NCI-H748 treated with DMSO at 0.1 percent for 48 hours (cell line): Measurements from ENCODE around the gene KLHL22.
"Not testable (repeated sequence)": the region's sequence is repeated elsewhere in the genome, so short reads cannot be mapped to it uniquely, and the experiment has no call there.

Experiments used
- DNase-seq: peaks from one replicate; lab custom pipeline; 2025; lab: John Stamatoyannopoulos, UW

The KLHL22 gene, protein sequence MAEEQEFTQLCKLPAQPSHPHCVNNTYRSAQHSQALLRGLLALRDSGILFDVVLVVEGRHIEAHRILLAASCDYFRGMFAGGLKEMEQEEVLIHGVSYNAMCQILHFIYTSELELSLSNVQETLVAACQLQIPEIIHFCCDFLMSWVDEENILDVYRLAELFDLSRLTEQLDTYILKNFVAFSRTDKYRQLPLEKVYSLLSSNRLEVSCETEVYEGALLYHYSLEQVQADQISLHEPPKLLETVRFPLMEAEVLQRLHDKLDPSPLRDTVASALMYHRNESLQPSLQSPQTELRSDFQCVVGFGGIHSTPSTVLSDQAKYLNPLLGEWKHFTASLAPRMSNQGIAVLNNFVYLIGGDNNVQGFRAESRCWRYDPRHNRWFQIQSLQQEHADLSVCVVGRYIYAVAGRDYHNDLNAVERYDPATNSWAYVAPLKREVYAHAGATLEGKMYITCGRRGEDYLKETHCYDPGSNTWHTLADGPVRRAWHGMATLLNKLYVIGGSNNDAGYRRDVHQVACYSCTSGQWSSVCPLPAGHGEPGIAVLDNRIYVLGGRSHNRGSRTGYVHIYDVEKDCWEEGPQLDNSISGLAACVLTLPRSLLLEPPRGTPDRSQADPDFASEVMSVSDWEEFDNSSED

DNA sequence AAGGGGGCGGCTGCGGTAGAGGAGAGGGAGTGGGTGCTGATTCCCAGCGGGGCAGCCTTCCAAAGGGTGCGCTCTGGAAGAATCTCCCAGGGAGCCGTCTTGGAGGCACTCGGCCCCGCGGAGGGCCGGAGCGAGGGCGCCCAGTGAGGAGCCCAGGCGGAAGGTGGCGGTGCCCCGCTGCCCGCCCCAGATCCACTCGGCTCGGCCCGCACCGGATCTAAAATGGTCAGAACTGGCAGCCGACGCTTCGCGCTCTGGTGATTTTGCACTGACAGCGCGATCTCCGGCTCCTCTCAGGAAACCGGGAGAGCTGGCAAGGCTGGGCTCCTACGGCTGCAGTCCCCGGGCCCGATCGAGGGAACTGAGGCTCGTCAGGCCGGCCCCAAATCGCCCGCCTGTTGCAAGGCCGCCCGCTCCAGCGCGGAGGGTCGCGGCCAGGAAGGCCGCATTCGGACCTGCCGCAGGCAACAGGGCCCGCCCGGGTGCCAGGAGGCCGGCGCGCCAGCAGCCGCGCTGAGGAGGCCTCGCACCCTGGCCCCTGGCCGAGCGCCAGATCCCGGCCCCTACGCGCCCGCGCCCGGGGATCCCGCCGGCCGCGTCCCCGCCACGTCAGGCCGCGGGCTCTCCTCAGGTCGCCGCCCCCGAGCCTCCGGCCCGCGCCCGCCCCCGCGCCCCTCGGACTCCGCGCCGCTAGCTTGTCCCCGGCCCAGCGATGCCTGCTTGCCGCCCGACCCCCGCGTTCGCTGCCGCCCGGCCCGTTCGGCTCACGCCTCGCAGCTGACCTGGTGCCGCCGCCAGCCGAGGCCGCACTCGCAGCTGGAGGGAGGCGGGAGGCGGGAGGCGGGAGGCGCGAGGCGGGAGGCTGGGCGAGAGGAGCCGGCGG, at the start of gene KLHL22:
TSS of gene KLHL22 (minus strand) at position 818 of the 883 bp plus-strand sequence. CDS start 6,584 bp downstream, outside the sequence.
- no peak for DNase-seq

DNA sequence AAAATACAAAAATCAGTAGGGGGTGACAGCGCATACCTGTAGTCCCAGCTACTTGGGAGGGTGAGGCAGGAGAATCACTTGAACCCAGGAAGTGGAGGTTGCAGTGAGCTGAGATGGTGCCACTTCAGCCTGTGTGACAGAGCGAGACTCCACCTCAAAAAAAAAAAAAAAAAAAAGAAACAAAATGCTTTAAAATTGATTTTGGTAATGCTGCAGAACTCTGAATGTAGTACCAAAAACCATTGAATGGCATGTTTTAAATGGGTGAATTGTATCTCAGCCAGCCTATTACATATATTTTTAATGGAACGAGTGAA, 49.7 kb upstream of the KLHL22 start:
- not testable (repeated sequence) for DNase-seq

DNA sequence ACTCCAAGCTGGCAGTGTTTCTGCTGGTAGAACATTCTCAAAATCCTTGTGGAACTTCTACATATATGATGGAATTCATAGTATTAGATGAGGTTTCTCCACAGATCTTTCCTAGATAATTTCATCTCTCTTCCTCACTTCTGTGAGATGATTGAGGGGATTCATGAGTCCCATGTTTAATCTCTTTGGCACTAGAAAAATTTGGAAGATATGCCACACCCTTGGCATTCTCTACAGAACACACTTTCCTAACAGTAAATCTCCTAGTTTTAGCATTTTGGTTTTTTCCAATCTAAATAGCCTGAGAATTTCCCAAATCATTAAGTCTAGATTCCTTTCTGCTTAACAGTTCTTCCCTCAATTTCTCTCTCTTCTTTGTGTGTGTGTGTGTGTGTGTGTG, 47.1 kb upstream of the KLHL22 start:
- DNase-seq = no peak

DNA sequence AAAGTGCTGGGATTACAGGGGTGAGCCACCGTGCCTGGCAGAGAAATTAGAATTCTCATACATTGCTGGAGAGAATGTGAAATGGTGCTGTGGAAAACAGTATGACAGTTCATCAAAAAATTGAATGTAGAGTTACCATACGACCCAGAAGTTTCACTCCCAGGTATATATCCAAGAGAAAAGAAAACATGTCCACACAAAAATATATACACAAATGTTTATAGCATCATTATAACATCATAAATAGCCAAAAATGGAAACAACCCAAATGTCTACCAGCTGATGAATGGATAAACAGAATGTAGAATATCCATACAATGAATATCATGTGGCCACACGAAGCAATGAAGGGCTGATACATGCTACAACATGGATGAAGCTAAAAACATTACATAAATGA, 46.5 kb upstream of the KLHL22 start:
- DNase-seq = no peak

DNA sequence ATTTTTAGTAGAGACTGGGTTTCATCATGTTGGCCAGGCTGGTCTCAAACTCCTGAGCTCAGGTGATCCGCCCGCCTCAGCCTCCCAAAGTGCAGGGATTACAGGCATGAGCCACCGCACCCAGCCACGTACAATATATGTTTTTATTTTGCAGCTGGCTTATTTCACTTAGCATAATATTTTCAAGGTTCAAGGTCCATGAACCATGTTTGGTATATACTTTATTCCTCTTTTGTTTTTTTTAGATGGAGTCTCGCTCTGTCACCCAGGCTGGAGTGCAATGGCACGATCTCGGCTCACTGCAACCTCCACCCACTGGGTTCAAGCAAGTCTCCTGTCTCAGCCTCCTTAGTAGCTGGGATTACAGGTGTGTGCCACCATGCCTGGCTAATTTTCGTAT, 43.3 kb upstream of the KLHL22 start:
- not testable (repeated sequence) for DNase-seq

DNA sequence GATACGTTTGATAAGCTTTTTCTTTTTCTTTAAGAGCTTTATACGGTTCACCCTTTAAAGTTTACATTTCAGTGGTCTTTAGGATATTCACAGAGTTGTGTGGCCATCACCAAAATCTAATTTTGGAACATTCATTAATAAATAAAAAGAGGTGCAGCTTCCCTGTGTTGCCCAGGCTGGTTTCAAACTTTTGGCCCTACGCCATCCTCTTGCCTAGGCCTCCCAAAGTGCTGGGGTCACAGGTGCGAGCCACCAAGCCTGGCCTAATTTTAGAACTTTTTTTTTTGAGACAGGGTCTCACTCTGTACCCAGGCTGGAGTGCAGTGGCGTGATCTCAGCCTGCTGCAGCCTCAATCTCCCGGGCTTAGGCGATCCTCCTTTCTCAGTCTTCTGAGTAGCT, 42.4 kb upstream of the KLHL22 start:
- DNase-seq = no peak

DNA sequence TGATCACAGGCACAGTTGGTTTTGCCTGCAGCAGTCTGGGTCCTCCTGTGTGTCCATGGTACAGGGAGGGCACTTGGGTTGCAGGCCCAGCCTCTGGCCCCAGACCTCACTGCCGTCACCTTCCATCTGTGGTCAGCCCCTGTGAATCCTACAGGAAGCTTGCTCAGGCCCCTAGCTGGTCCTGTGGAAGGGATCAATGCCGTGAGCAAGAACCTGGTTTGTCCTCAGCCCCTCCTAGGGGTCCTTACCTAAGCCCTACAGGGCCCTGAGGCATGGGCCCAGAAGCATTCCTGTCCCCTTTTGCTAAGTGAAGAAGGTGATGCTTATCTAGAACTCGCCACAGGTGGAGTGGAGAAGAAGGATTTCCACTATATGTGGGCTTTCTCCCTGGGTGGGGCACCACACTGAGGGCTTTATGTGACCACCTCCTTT, 41.7 kb upstream of the KLHL22 start:
- DNase-seq = no peak

DNA sequence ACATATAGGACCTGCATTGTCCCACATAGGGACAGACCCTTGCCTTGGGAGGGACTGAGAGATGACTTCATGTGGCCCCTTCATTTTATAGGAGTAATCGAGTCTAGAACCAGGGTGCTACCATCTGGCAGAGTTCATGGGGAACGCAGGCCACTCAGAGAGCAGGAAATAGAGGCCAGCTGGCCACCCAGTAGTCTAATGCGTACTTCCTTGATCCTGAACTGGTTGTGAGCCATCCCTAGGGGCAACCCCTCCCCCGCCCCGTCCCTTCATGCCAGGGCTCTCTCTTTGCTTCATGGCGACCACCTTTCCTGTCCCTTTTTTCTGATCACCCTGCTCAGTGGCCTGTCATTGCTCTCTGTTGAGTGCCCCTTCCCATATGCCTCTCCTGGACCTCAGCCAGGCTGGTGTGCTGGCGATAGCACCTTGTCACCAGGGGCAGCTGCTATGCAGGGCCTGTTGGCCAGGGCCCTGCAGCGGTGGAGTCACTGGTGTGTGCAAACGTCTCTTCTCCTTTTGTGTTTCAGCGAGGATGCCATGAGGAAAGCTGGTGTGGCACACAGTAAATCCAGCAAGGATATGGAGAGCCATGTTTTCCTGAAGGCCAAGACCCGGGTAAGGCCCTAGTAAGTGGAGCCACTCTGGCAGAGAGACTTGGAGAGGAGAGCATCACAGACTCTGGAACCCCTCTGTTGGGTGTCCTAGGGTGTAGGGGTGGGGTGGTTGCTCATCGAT, 41.2 kb upstream of the KLHL22 start:
- no peak for DNase-seq

DNA sequence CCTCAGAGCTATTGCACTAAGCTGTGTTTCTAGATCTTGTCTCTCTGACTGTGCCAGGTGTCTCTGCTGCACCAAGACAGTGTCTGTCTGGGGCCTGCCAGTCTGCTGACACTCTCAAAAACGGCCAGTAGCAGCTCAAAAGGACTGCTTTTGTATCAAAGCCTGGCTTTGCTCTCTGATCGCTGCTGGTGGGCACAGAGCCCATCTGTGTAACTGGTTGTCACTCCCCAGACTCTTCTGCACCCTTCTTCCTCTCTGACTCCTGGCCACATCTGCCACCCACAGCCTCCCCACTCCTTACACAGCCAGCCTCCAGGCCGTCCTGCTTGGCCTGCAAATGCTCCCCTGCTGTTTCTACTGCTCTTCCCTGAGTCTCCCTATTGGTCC, 38.3 kb upstream of the KLHL22 start:
- DNase-seq = no peak

DNA sequence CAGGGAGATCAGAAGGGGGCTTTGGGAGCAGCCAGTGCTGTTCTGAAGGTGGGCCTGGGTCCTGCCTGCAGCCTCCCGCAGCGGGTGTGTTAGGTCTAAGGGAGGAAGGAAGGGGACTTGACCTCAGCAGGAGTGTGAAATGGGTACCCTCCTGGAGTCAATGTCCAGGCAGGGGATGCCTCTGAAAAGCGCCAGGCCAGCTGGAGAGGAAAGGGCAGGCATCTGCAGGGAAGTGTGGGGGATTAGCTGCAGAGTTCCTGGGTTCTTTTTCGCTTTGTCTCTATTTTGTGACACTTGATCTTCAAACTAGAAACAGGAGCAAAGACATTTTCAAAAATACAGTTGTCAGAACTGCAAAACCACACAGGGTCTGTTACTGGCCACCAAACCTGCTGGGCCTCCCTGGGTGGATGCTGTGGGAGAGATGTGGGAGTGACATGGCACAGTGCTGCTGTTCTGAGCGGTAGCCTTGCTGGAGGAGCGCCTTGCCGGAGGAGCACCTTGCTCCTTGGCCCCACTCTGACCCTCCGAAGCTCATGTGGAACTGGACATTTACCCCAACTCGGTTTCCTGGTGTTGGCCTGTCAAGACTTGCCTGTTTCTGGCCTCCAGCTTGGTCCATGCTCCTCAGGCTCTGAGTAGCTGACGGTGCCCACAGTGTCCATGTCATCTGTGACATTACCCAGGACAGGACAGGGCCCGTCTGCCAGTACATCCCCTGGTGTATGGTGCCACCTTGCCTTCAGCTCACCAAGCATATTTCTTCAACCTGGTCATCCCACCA, 37.7 kb upstream of the KLHL22 start:
- DNase-seq = no peak

DNA sequence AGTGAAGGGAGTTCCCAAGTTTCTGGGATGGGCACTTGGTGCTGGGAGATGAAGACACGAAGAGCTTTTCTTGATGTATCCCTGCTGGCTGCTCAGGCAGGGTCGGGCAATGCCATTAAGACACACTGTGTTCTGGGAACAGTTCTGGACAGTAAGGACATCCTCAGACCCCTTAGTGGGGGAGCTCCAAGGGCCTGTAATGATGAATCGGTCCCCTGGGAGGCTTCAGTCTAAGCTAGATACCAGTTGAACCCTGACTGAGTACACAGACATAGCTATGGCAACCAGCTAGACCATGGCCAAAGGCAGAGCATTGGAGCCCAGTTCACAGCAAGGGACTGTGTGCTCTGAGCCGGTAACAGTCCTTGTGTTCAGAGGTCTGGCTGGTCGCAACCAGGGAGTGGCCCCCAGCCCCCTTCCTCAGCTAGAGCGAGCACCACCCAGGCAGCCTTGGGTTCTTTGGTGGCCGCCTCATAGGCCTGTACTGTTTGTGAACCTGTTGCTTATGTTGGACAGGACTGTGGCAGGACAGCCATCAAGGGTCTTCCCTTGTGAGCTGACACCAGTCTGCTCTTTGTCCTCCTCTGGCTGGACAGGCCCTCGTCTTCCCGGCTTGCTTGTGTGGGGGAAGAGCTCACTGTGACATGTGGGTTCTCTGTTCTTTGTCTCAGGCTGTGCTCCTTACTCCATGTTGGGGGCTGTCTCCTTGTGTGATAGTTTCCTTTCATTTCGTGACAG, 36.8 kb upstream of the KLHL22 start:
- no peak for DNase-seq

DNA sequence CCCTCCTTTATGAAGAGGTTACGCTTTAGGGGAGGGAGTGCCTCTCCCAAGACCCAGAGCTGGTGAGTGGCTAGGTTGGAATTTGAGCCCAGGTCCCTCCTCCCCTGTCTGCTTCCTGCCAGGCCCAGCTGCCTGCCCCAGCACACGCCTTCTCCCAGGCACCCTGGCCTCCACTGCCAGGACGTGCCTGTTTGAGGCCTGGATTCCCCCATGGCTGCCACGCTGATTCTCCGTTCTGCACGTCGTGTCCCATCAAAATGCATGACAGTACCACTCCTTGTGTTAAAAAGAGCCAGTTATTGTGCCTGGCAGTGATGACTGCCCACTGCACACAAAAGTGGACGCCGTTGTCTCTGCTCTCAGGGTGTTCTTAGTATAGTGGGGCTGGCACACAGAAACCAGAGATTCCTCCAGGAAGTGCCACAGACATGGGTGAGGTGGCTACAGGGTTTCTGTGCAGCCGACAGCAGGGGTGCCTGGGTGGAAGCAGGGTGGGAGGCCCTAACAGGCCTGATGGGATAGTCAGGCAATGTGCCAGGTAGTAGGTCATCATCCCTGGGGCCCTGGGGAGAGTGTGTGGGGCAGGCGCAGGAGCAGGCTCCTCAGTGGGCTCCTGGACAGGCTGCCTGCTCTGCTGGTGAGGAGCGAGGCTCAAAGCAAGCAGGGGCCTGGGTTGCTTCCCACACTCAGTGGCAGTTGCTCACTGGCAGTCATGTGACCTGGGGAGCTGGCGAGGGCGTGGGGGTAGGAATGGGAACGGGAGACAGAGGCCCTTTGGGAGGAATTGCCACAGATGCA, 36.0 kb upstream of the KLHL22 start:
- no peak for DNase-seq

DNA sequence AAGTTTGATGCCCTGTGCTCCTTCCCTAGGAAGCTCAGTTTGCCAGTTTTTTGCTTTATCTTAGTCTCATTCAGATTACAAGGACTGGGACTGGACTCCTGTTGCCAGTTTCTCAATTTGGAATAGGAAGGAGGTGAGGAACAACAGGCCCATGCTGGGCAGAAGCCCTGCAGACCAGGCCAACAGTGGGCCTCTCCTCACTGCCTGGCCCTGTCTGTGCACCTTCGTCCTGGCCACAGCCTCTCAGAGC, 35.5 kb upstream of the KLHL22 start:
- DNase-seq = no peak

DNA sequence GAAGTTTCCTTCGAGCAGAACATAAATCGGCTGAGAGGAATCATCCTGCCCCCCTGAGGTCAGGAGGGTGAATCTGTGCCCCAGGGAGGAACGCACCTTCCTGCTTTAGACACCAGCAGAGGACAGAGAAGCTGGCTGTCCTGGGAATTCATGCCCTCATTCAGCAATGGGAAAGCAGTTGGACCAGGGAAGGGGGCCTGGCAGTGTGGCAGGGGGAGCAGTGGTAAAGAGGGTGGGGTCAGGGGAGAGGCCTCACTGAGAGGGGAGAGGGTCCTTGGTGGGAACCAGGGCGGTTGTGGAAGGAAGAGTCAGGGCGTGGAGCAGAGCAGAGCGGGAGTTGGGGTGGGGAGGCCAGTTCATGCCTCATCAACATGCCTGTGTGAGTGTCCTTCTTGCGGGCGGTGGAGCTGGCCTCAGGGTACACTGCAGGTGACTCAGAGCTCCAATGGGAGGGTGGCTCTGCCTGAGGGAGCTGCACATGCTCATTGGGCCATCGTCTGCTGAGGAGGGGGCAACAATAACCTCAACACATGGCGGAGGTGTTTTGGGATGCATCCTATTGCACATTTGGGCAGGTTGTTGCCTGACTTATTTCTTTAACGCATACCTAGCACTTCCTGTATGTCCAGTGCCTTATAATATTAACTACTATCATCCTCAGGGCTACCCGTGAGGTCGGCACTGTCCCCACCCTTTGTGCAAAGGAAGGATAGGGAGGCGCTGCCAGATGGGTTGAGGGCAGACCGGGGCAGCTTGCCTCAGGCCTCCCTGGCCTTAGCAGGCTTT, 35.0 kb upstream of the KLHL22 start:
- DNase-seq = no peak

DNA sequence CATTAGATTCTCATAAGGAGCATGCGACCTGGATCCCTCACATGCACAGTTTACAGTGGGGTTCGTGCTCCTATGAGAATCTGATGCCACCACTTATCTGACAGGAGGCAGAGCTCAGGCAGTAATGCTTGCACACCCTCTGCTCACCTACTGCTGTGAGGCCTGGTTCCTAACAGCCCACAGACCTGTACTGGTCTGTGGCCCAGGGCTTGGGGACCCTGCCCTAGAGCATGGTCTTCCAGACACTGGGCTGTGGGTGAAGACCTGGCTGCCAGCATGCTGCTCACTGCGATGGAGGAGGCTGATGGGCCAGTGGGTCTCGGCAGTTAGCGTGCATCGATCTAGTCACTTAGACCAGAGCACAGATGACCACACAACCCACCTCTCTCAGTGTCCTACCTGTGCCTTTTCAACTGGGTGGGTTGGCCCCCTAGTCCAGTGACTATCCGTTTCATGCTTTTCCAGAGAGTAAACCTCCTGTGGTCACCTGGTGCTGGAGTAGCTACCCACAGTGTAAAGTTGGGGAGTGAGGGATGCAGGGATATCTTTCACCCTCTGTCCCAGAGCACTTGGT, 32.9 kb upstream of the KLHL22 start:
- no peak for DNase-seq

DNA sequence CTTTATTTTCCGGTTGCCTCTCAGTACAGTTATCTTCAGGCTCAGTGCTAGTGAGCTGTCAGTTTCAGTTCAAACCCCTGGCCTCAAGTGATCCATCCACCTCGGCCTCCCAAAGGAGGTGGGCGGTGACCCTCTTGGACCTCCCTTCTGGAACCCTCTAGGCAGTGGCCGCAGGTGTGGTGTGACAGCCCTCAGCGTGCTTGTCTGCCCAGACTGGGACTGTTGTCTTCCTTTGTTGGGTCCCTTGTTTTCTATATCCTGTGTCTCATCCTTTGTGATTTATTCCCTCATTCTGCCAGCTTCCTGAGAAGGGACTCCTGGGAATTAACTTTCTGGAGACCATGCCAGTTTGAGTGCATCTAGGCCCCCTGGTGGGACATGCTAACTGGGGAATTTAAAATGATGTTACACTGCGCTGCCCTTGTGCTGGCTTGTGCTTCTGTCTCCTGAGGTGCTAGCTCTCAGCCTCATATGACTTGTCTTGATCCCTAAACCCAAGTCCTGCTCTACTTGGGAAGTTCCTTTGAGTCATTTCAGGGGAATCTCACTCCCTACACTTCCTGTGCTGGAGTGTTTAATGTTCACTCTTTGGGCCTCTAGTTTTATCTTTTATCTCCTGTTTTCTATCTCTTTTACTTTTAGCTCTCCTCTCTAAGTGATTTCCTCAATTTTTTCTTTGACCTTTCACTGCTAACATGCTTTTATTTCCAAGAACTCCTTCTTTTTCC, 31.2 kb upstream of the KLHL22 start:
- DNase-seq = no peak

DNA sequence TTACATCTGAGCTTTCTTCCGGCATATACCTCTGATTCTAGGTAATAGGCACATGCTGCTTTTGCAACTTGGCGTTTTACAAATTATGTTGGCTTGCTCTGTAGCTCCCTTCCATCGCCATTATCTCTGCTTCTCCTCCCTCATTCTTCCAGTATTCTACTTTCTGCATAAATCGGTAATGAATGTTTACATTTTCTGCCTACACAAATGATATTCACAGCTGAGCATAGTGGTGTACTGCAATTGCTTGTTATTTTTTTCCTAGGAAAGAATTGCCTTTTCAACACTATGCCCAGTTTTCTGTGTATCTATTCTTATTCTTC, 30.7 kb upstream of the KLHL22 start:
- DNase-seq = no peak

DNA sequence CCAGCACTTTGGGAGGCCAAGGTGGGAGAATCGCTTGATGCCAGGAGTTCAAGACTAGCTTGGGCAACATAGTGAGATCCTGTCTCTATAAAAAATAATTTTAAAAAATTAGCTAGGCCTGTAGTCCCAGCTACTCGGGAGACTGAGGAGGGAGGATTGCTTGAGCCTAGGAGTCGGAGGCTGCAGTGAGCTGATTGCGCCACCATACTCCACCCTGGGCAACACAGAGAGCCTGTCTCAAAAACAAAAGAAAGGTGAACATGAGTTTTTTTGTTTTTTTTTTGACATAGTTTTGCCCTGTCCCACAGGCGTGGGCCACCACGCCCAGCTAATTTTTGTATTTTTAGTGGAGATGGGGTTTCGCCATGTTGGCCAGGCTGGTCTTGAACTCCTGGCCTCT, 29.5 kb upstream of the KLHL22 start:
- DNase-seq = no peak
